OCI-LY7 (cell line): ENCODE results near the gene FHOD3. TPM values are rescaled to one million over a fixed set of nuclear protein-coding genes. Genes with fewer than 3 reads are reported as not detected.

Experiments used
- BruUV-seq: library from RNA; stranded (reverse); fragments of 400-500 nt; replicated peaks from 2 replicates; lab custom pipeline; 2021; lab: Mats Ljungman, UMichigan
- CTCF ChIA-PET: fragments of 300-600 bp; sonication (Branson Sonifier 250); formaldehyde crosslinking; loops from one replicate; lab custom pipeline; 2022; ENCODE audit warnings: antibody characterized with exemption; ENCODE audit not compliant: unreplicated experiment; lab: Charles Lee
- POLR2A ChIA-PET: fragments of 300-600 bp; sonication (Branson Sonifier 250); formaldehyde crosslinking; loops from one replicate; lab custom pipeline; 2022; ENCODE audit warnings: antibody characterized with exemption; lab: Charles Lee
- DNase-seq: peaks from one replicate; pipeline ENCODE4 v3.0.0-alpha.2; 2015; ENCODE audit warnings: low spot score
- H2AFZ ChIP-seq: fragments of 200-600 bp; sonication (generic), shearing (Covaris generic); 2 replicates; pipeline ENCODE4 v1.6.1; 2014; ENCODE audit warnings: mild to moderate bottlenecking, antibody characterized with exemption, low read length, moderate library complexity
- H3K27ac ChIP-seq: fragments of 200-600 bp; sonication (generic); 2 replicates; pipeline ENCODE4 v1.5.1; 2014; ENCODE audit warnings: mixed run types, low read depth, mild to moderate bottlenecking, moderate library complexity, low read length, inconsistent platforms; ENCODE audit not compliant: poor library complexity, severe bottlenecking
- H3K36me3 ChIP-seq: fragments of 200-600 bp; sonication (generic); 2 replicates; pipeline ENCODE4 v1.6.1; 2014; ENCODE audit warnings: mild to moderate bottlenecking, antibody characterized with exemption, low read length, moderate library complexity, mixed read lengths; ENCODE audit not compliant: insufficient read depth
- H3K4me1 ChIP-seq: fragments of 200-600 bp; sonication (generic); 2 replicates; pipeline ENCODE4 v1.5.1; 2014; ENCODE audit warnings: mild to moderate bottlenecking, low read length; ENCODE audit not compliant: insufficient read depth, poor library complexity, severe bottlenecking
- H3K4me2 ChIP-seq: fragments of 200-600 bp; sonication (generic); 2 replicates; pipeline ENCODE4 v1.6.1; 2014; ENCODE audit warnings: mild to moderate bottlenecking, low read length
- H3K4me3 ChIP-seq: fragments of 200-600 bp; sonication (generic); 2 replicates; pipeline ENCODE4 v1.5.1; 2014; ENCODE audit warnings: mild to moderate bottlenecking, low read depth, low read length; ENCODE audit not compliant: poor library complexity, severe bottlenecking
- H3K79me2 ChIP-seq: fragments of 200-600 bp; sonication (generic); 2 replicates; pipeline ENCODE4 v1.6.1; 2016; ENCODE audit warnings: low read depth, mild to moderate bottlenecking, low read length, moderate library complexity, mixed read lengths; ENCODE audit not compliant: insufficient read depth
- H3K9me2 ChIP-seq: fragments of 200-600 bp; sonication (generic); 2 replicates; pipeline ENCODE4 v1.6.1; 2016; ENCODE audit warnings: mild to moderate bottlenecking, low read length, mixed read lengths; ENCODE audit not compliant: insufficient read depth
- H3K9me3 ChIP-seq: fragments of 200-600 bp; sonication (generic); 2 replicates; pipeline ENCODE4 v1.6.1; 2014; ENCODE audit warnings: mild to moderate bottlenecking, mixed run types, low read length, mixed read lengths
- H4K20me1 ChIP-seq: fragments of 200-600 bp; sonication (generic); 2 replicates; pipeline ENCODE4 v1.6.1; 2014; ENCODE audit warnings: mild to moderate bottlenecking, antibody characterized with exemption, low read length, moderate library complexity, mixed read lengths; ENCODE audit not compliant: insufficient read depth
- CTCF ChIP-seq: fragments of 200-600 bp; sonication (generic); conservative IDR thresholded peaks from 2 replicates; pipeline ENCODE4 v1.5.1; 2014; ENCODE audit warnings: mild to moderate bottlenecking, antibody characterized with exemption, low read length, moderate library complexity, mixed read lengths
- EZH2phosphoT487 ChIP-seq: fragments of 200-600 bp; sonication (generic); IDR thresholded peaks from 2 replicates; pipeline ENCODE4 v1.6.1; 2018; ENCODE audit warnings: low read depth, borderline replicate concordance, mild to moderate bottlenecking, mixed run types, antibody characterized with exemption, low read length, moderate library complexity, mixed read lengths
- intact Hi-C: fragments of 100-400 bp; cut with micrococcal nuclease; formaldehyde crosslinking; loops from one replicate; pipeline ENCODE4 v1.10.0; 2022; ENCODE audit not compliant: unreplicated experiment
- total RNA-seq, 2 experiments: library from RNA; depleted of rRNA in 1 of 2; stranded (reverse); fragments of >200 nt in 1 of 2; shearing (Covaris generic) in 1 of 2; gene quantifications; 2 replicates each; pipeline ENCODE4 v1.2.3, GENCODE V29; 2014 to 2022

Gene FHOD3
- total RNA-seq, 2 experiments from 2014 or later = 0.06 to 2.4 TPM

GRCh38 chr18:36752929-36753865, 455.7 kb downstream of the FHOD3 start:
- Histone ChIP-seq H2AFZ (no peak overlapping the region), H4K20me1 (no peaks in the 10 kb centered on the region), H3K79me2 (no peaks in the 10 kb centered on the region), H3K9me3 (no peaks in the 10 kb centered on the region), H3K27ac (no peak overlapping the region), H3K9me2 (no peaks in the 10 kb centered on the region), H3K36me3 (no peaks in the 10 kb centered on the region), H3K4me2 (no peak overlapping the region), H3K4me3 (no peak overlapping the region), H3K4me1 (no peaks in the 10 kb centered on the region)
- ChIA-PET CTCF (no interaction called here), POLR2A (no interaction called here)
- no peak for DNase-seq
- BruUV-seq = no TSS peak
- TF ChIP-seq EZH2phosphoT487 = no peak
- no peak for TF ChIP-seq CTCF
- intact Hi-C loops = no loop called here

- H3K27ac ChIP-seq = no peak overlapping the region
- no peaks in the 10 kb centered on the region for H3K4me1 ChIP-seq
- no peaks in the 10 kb centered on the region for H3K79me2 ChIP-seq
- no peaks in the 10 kb centered on the region for H3K9me2 ChIP-seq
- no peak for DNase-seq
- TF ChIP-seq EZH2phosphoT487 (no peak), CTCF (no peak)
- no TSS peak for BruUV-seq
- no peaks in the 10 kb centered on the region for H3K9me3 ChIP-seq
- no peak overlapping the region for H3K4me2 ChIP-seq
- no peaks in the 10 kb centered on the region for H4K20me1 ChIP-seq
- no peaks in the 10 kb centered on the region for H3K36me3 ChIP-seq
- H2AFZ ChIP-seq = no peak overlapping the region
- intact Hi-C loops = loop anchor here (5.0 kb wide), 1 partner anchor 184 kb away; no protein-coding TSS in a partner anchor
- ChIA-PET CTCF (no interaction called here), POLR2A (no interaction called here)
- H3K4me3 ChIP-seq = no peak overlapping the region
Observed at GRCh38 chr18:36756242-36756641, 458.7 kb downstream of the FHOD3 start.

GRCh38 chr18:36757081-36757480, 459.6 kb downstream of the FHOD3 start:
- Histone ChIP-seq H3K36me3 (no peaks in the 10 kb centered on the region), H3K79me2 (no peaks in the 10 kb centered on the region), H3K9me2 (no peaks in the 10 kb centered on the region), H3K4me3 (no peak overlapping the region), H2AFZ (no peak overlapping the region), H3K4me2 (no peak overlapping the region), H3K27ac (no peak overlapping the region), H3K4me1 (no peaks in the 10 kb centered on the region), H4K20me1 (no peaks in the 10 kb centered on the region), H3K9me3 (no peaks in the 10 kb centered on the region)
- CTCF ChIA-PET = interaction anchor here (0.6 to 2.0 kb wide), 2 partner anchors 65 to 69 kb away, joined by 3 to 8 read pairs; no protein-coding TSS in a partner anchor
- DNase-seq = peak; percentile 31
- POLR2A ChIA-PET = interaction anchor here (0.6 kb wide), 1 partner anchor 69 kb away, joined by 3 read pairs; no protein-coding TSS in a partner anchor
- intact Hi-C loops = loop anchor here (1.0 to 5.0 kb wide), 2 partner anchors 69 to 185 kb away; no protein-coding TSS in a partner anchor
- TF ChIP-seq EZH2phosphoT487 (no peak), CTCF (peak; percentile 71)
- BruUV-seq = no TSS peak
